Spleen (tissue), 11 donors: ENCODE results near the gene IFI27L2. TPM values are rescaled to one million over a fixed set of nuclear protein-coding genes. Genes with fewer than 3 reads are reported as not detected.

Source experiments
- DNase-seq: peaks from one replicate; pipeline ENCODE4 v3.0.0-alpha.2; 2020
- H3K27ac ChIP-seq, 8 donors: fragments of 200-600 bp; sonication (generic) in 7 of 8; 1 replicate in 4 of 8; 2 replicates in 4 of 8; pipeline versions ENCODE4 v1.5.0 to v1.8.0; 2016 to 2021; ENCODE audit warnings: inconsistent platforms in 4 of 8, mild to moderate bottlenecking in 4 of 8, moderate library complexity in 1 of 8
- H3K27me3 ChIP-seq, 7 donors: fragments of 200-600 bp; sonication (generic) in 6 of 7; replicated peaks in 1 of 7; 1 replicate in 4 of 7; 2 replicates in 3 of 7; pipeline versions ENCODE4 v1.5.0 to v1.8.0; 2016 to 2021; ENCODE audit warnings: inconsistent platforms in 3 of 7, mild to moderate bottlenecking in 1 of 7
- H3K36me3 ChIP-seq, 6 donors: fragments of 200-600 bp; sonication (generic) in 5 of 6; 1 replicate in 4 of 6; 2 replicates in 2 of 6; pipeline versions ENCODE4 v1.5.0 to v1.8.0; 2016 to 2021; ENCODE audit warnings: inconsistent platforms in 2 of 6
- H3K4me1 ChIP-seq, 6 donors: fragments of 200-600 bp; sonication (generic) in 5 of 6; 1 replicate in 3 of 6; 2 replicates in 3 of 6; pipeline versions ENCODE4 v1.5.0 to v1.8.0; 2016 to 2021; ENCODE audit warnings: inconsistent platforms in 3 of 6
- H3K4me3 ChIP-seq, 8 donors: fragments of 200-600 bp; sonication (generic) in 7 of 8; 1 replicate in 4 of 8; 2 replicates in 4 of 8; pipeline versions ENCODE4 v1.5.0 to v1.8.0; 2016 to 2021; ENCODE audit warnings: inconsistent platforms in 4 of 8, mild to moderate bottlenecking in 4 of 8, moderate library complexity in 2 of 8
- H3K9me3 ChIP-seq, 8 donors: fragments of 200-600 bp; sonication (generic) in 7 of 8; 1 replicate in 4 of 8; 2 replicates in 4 of 8; pipeline versions ENCODE4 v1.5.0 to v1.8.0; 2016 to 2021; ENCODE audit warnings: inconsistent platforms in 4 of 8
- CTCF ChIP-seq, 11 experiments: fragments of 200-600 bp in 7 of 11; fragments of 450-650 bp in 4 of 11; sonication (generic) in 4 of 11; IDR thresholded peaks in 8 of 11; conservative IDR thresholded peaks in 3 of 11; 1 replicate in 7 of 11; 2 replicates in 4 of 11; pipeline versions ENCODE4 v1.4.0 to v1.8.0; 2016 to 2021; ENCODE audit warnings: antibody characterized with exemption in 11 of 11, inconsistent platforms in 4 of 11, mild to moderate bottlenecking in 1 of 11
- POLR2A ChIP-seq, 3 donors: fragments of 450-650 bp; IDR thresholded peaks; one replicate each; pipeline ENCODE4 v1.5.1; 2017; ENCODE audit warnings: antibody characterized with exemption in 3 of 3, mild to moderate bottlenecking in 1 of 3
- POLR2AphosphoS5 ChIP-seq, 3 donors: sonication (generic); formaldehyde crosslinking; IDR thresholded peaks; one replicate each; pipeline ENCODE4 v1.5.1; 2017; ENCODE audit warnings: antibody characterized with exemption in 3 of 3
- WGBS, 5 donors: extraction: QIAGEN DNeasy Blood & Tissue Kit in 3 of 5; methylation state at CpG; one replicate each; pipeline versions ENCODE4 v1.1.5 to v1.1.7; 2013 to 2018; 5-methylcytosine and 5-hydroxymethylcytosine counted together
- intact Hi-C: fragments of 100-400 bp; cut with DNase I; formaldehyde crosslinking; loops from one replicate; pipeline ENCODE4 v1.15.0; 2023; ENCODE audit warnings: low total_unique reads
- polyA plus RNA-seq, 3 donors: library from polyadenylated mRNA; stranded (reverse); fragments of 200-250 nt; gene quantifications; one replicate each; pipeline ENCODE4 v1.2.1, GENCODE V29; 2013
- total RNA-seq, 7 donors: library from RNA; depleted of rRNA in 3 of 7; stranded (reverse); fragments of >200 nt in 3 of 7; fragmentation: NEBNext Ultra II Directional in 4 of 7; extraction: Animal tissue kit (Norgen Biotek cat#: 25700) in 4 of 7; gene quantifications; one replicate each; pipeline versions ENCODE4 v1.1.0 to v1.2.1, GENCODE V29; 2016 to 2021
- donor health status: healthy with polysubstance abuse.
- donor health status: DM: no; HTN: no; CAD: no; lungs with moderate emphysema.
- donor health status: DM: no; HTN: no; CAD: no.
- donor health status: Bipolar disorder and iron deficiency.
- donor health status: healthy.
- donor health status: DM: no; HTN: no; CAD: no.
- donor health status: DM: yes; HTN: yes; CAD: no.

The IFI27L2 gene
- total and polyA plus RNA-seq, 10 donors = 40.6 to 137 (median 75.5) TPM

GRCh38 chr14:94173885-94174603 is 44.6 kb upstream of the IFI27L2 start, which contains the start of gene PPP4R4:
TSS of gene PPP4R4 (plus strand) at chr14:94174322. CDS start at chr14:94174466, 144 bp downstream.
- no peaks in the 10 kb centered on the region for H3K9me3 ChIP-seq
- TF ChIP-seq POLR2AphosphoS5 (IDR thresholded peaks at IDR 0.05) (peak in 1 of 3 donors; percentile 39), POLR2A (IDR thresholded peaks at IDR 0.05) (no peak)
- DNase-seq = peak; percentile 94
- intact Hi-C loops = no loop called here
- peak within 1 kb of the TSS in 4 of 8 donors; percentile 41 to 65 (median 52) for H3K27ac ChIP-seq
- H3K36me3 ChIP-seq = no peaks in the 10 kb centered on the region
- peaks cover 6 to 27% (median 21%) of the 10 kb centered on the region in 6 donors for H3K4me1 ChIP-seq
- WGBS, 5 donors = 0 to 1% (median 0%) methylated on average over 3 to 81 of the region's 84 CpGs
- peak within 1 kb of the TSS; percentile 42 to 86 (median 60) for H3K4me3 ChIP-seq
- peaks cover 0 to 81% (median 38%) of the 10 kb centered on the region in 7 donors for H3K27me3 ChIP-seq

- H3K27me3 ChIP-seq = peaks cover 0 to 75% (median 37%) of the 10 kb centered on the region in 7 donors
- peak overlapping the region; percentile 29 to 86 (median 60) for H3K4me3 ChIP-seq
- H3K36me3 ChIP-seq = no peaks in the 10 kb centered on the region
- 1 to 3% (median 2%) methylated on average over 17 to 20 of the region's 20 CpGs for WGBS, 5 donors
- H3K9me3 ChIP-seq = no peaks in the 10 kb centered on the region
- peaks cover 6 to 27% (median 21%) of the 10 kb centered on the region in 6 donors for H3K4me1 ChIP-seq
- H3K27ac ChIP-seq = peak overlapping the region in 4 of 8 donors; percentile 41 to 65 (median 52)
- intact Hi-C loops = no loop called here
- peak; percentile 81 for DNase-seq
- TF ChIP-seq POLR2AphosphoS5 (IDR thresholded peaks at IDR 0.05) = no peak
- no peak for TF ChIP-seq POLR2A (IDR thresholded peaks at IDR 0.05)
- no peak for TF ChIP-seq CTCF (IDR thresholded peaks at IDR 0.05 in 8 of 11, conservative IDR thresholded peaks at IDR 0.05 in 3 of 11)
These were observed 44.1 kb upstream of the IFI27L2 start for GRCh38 chr14:94173471-94173884.

GRCh38 chr14:94172545-94172944 is 43.1 kb upstream of the IFI27L2 start:
- H3K27me3 ChIP-seq = peaks cover 0 to 66% (median 32%) of the 10 kb centered on the region in 7 donors

GRCh38 chr14:94171208-94171607 is 41.8 kb upstream of the IFI27L2 start:
- intact Hi-C loops = no loop called here
- Histone ChIP-seq H3K27me3 (peaks cover 0 to 53% (median 19%) of the 10 kb centered on the region in 7 donors), H3K36me3 (no peaks in the 10 kb centered on the region), H3K9me3 (no peaks in the 10 kb centered on the region), H3K4me3 (no peak overlapping the region), H3K27ac (no peak overlapping the region), H3K4me1 (peaks cover 6 to 27% (median 21%) of the 10 kb centered on the region in 6 donors)
- DNase-seq = no peak
- TF ChIP-seq POLR2A (IDR thresholded peaks at IDR 0.05) (no peak), POLR2AphosphoS5 (IDR thresholded peaks at IDR 0.05) (no peak), CTCF (IDR thresholded peaks at IDR 0.05 in 8 of 11, conservative IDR thresholded peaks at IDR 0.05 in 3 of 11) (no peak)
- 68 to 74% (median 70%) methylated on average over 3 of the region's 3 CpGs for WGBS, 5 donors

More at GRCh38 chr14:94172545-94172944, 43.1 kb upstream of the IFI27L2 start:
- intact Hi-C loops = no loop called here
- TF ChIP-seq POLR2AphosphoS5 (IDR thresholded peaks at IDR 0.05) (no peak), CTCF (IDR thresholded peaks at IDR 0.05 in 8 of 11, conservative IDR thresholded peaks at IDR 0.05 in 3 of 11) (no peak), POLR2A (IDR thresholded peaks at IDR 0.05) (no peak)
- Histone ChIP-seq H3K36me3 (no peaks in the 10 kb centered on the region), H3K4me3 (no peak overlapping the region), H3K4me1 (peaks cover 6 to 27% (median 21%) of the 10 kb centered on the region in 6 donors), H3K9me3 (no peaks in the 10 kb centered on the region), H3K27ac (no peak overlapping the region)
- WGBS, 5 donors = 81 to 89% (median 87%) methylated on average over 5 of the region's 5 CpGs
- no peak for DNase-seq
